Activated CD4-positive, alpha-beta T cell treated with anti-CD3 and anti-CD28 coated beads for 36 hours (primary cell): ENCODE results near the gene GDI1. TPM values are rescaled to one million over a fixed set of nuclear protein-coding genes. Genes with fewer than 3 reads are reported as not detected.

Experiments
- microRNA-seq: library from miRNA; unstranded; fragments of <30 nt; microRNA quantifications from one replicate; pipeline ENCODE4 v1.2.0, GENCODE V29; 2021; ENCODE audit warnings: borderline replicate concordance
- total RNA-seq, 2 experiments: library from RNA; stranded (reverse); gene quantifications; one replicate each; pipeline ENCODE4 v1.2.3, GENCODE V29; 2021

The GDI1 gene
- total RNA-seq, 2 experiments from 2014 or later, result 100 to 117 TPM

Small RNA genes lying within 50 kb of the gene (microRNA-seq; reads per million reads assigned to microRNA genes)
- 1.1 reads per million for gene MIR6858

Other genes with a start within 250 kb of the GDI1 start
- not detected for gene OPN1MW2, start 217.4 kb upstream of the GDI1 start, total RNA-seq
- gene OPN1MW3, start 179.6 kb upstream of the GDI1 start, total RNA-seq, result not detected
- not detected for gene TEX28, start 142.0 kb upstream of the GDI1 start, total RNA-seq
- gene TKTL1, start 141.4 kb upstream of the GDI1 start, total RNA-seq, result under 1 TPM in 1 of 2 experiments, not detected in 1; 0.23 TPM
- gene FLNA, start 62.5 kb upstream of the GDI1 start, total RNA-seq, result 1,000 to 10,000 TPM in 1 of 2 experiments, 100 to 1,000 TPM in 1; 891 to 1,083 TPM
- 10 to 100 TPM; 75.9 to 89.4 TPM for gene EMD, start 57.9 kb upstream of the GDI1 start, total RNA-seq
- gene RPL10, start 38.8 kb upstream of the GDI1 start, total RNA-seq, result 1,000 to 10,000 TPM; 1,286 to 2,705 TPM
- 10 to 100 TPM; 12.6 to 13.4 TPM for gene DNASE1L1, start 27.9 kb upstream of the GDI1 start, total RNA-seq
- 10 to 100 TPM; 43.8 to 49.0 TPM for gene TAFAZZIN, start 25.6 kb upstream of the GDI1 start, total RNA-seq
- gene ATP6AP1, start 8.5 kb upstream of the GDI1 start, total RNA-seq, result 10 to 100 TPM; 25.6 to 28.6 TPM
- gene FAM50A, start 7.0 kb downstream of the GDI1 start, total RNA-seq, result 10 to 100 TPM; 40.9 to 50.0 TPM
- 10 to 100 TPM; 23.2 to 25.3 TPM for gene PLXNA3, start 21.1 kb downstream of the GDI1 start, total RNA-seq
- gene LAGE3, start 42.1 kb downstream of the GDI1 start, total RNA-seq, result 10 to 100 TPM; 34.7 to 43.0 TPM
- gene UBL4A, start 49.5 kb downstream of the GDI1 start, total RNA-seq, result 10 to 100 TPM; 45.2 to 47.6 TPM
- 10 to 100 TPM; 10.4 to 11.3 TPM for gene SLC10A3, start 53.5 kb downstream of the GDI1 start, total RNA-seq
- gene FAM3A, start 79.1 kb downstream of the GDI1 start, total RNA-seq, result 10 to 100 TPM; 27.6 to 30.5 TPM
- 10 to 100 TPM; 63.1 to 72.5 TPM for gene G6PD, start 109.7 kb downstream of the GDI1 start, total RNA-seq
- 10 to 100 TPM; 32.7 to 33.0 TPM for gene IKBKG, start 110.5 kb downstream of the GDI1 start, total RNA-seq
- gene CTAG1A, start 148.0 kb downstream of the GDI1 start, total RNA-seq, result not detected
- gene CTAG1B, start 182.1 kb downstream of the GDI1 start, total RNA-seq, result not detected
- gene CTAG2, start 216.4 kb downstream of the GDI1 start, total RNA-seq, result not detected